NCI-H2107 treated with DMSO at 0.1 percent for 48 hours (cell line): ENCODE data around the gene ANKH.
A peak's percentile ranks its signal among the peaks of the same experiment; 100 is the strongest.

Experiments used
- DNase-seq: peaks from one replicate; lab custom pipeline; 2025; ENCODE audit not compliant: unreplicated experiment; lab: John Stamatoyannopoulos, UW

Gene ANKH

DNA sequence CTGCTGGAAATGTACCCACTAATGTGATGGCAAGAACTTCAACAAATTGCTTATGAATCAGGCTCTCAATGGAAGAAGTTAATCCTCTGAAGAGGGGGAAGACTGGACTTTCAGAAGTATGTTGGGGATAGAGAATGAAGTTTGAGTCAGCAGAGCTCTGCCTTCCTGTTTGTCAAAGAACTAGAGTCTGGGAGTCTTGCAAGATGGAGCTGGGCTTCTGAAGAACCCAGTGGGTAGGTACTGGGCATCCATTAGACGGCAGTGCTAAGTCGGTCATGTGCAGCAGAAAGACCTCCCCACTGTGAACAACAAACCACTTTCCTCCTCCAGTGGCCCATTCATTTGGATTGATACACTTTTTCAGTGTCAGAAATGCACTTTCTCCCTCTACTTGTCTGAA lies 172.4 kb downstream of the ANKH start:
- DNase-seq = no peak

- DNase-seq = no peak
These were observed 173.1 kb downstream of the ANKH start for GRCh38 chr5:14698495-14698894.

- DNase-seq = no peak
These were observed 174.7 kb downstream of the ANKH start for GRCh38 chr5:14696851-14697250.

DNA sequence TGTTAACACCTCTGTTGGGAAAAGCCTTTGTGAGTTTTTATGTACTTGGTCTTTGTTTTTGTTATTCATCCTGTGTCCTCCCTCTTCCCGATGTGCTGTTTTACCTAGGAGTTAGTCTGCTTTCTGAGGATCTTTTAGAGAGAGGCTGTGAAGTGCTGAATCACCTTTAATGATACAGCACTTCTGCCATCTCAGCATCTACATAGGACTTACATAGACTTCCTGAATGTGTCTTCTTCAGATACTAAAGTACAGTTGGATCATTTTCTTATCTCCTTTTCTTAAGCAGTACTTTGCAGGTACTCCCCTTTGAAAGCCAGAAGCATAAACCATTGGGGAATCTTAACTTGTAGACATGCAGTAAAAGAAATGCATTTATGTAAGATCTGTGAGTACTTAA lies 175.5 kb downstream of the ANKH start:
- DNase-seq = no peak

DNA sequence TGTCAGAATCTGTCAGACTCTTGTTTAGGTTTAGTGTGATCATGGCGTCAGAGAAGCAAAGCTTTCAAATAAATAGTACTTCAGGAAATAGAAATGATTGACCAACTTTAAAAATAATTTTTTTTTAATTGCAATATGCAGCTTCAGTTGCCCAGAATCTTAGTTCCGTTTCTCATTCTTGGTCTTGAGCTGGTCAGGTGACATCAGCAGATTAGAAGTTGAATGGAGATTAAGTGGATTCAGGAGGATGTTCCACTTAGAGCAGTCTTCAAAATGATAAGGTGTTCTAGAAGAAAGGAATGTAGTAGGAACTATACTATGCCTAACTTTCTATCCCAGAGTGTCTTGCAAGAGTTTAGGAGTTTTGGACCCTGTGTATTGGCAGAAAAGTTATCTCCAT lies 176.4 kb downstream of the ANKH start:
- no peak for DNase-seq

DNA sequence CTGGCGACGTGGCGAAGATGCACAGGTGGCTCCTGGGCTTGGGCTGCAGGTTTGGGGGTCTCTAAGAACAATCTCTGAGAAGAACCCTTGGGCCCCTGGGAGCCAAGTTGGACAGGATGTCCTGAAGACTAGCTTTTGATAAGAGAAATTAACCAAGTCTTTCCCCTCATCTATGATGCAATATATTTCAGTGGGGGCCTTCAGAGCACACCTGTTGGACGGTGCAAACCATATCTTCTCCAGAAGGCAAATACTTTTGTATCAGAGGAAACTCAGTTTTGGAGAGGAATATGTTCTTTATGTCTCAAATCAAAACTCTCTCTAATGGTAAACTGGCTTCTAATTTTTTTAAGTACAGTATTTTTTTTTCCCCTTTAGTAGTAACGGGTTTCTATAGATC lies 178.5 kb downstream of the ANKH start:
- no peak for DNase-seq

DNA sequence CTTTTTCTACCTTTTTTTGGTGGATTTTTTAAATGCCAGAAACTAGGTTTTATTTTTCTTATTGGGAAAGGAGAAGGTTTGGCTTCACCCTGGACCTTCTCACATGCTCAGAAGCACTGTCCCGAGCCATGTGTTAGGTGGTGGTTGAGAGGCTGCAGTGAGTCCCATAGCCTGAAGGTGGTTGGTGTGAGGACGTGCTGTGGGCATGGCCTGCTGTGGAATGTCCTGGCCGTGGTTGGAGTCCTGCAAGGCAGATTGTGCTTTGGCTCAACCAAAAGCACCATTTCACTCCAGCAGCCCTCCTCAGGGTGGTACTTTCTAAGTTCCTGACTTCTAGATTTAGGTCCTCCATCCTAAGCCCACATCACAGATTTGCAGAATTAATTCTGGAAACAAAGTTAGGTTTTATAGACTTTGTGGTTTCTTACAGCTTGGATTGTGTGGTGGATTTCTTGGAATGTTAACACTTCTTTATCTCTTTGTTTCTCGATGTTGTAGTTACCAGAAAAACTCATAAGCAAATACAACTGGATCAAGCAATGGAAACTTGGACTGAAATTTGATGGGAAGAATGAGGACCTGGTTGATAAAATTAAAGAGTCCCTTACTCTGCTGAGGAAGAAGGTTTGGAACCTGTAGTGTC lies 184.4 kb downstream of the ANKH start:
- no peak for DNase-seq

DNA sequence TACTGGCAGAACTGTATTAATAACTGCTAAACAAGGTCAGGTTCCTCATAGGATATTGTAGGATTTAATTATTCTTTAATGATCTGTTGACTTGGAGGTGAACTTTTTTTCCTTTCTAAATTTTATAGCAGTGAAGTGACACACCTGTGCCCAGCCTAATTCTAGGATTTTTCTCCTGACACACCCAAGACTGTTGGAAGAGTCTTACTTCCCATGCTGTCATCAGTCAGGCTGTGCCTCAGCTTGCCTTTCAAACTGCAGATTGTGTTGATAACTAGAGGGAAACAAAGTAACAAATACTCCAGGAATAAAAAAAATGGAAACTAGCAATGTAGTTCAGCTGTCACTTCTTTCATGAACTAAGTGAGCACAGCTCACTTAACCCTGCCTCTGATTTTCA lies 185.1 kb downstream of the ANKH start:
- no peak for DNase-seq

GRCh38 chr5:14685757-14686156 lies 185.8 kb downstream of the ANKH start:
- DNase-seq = peak; percentile 50

DNA sequence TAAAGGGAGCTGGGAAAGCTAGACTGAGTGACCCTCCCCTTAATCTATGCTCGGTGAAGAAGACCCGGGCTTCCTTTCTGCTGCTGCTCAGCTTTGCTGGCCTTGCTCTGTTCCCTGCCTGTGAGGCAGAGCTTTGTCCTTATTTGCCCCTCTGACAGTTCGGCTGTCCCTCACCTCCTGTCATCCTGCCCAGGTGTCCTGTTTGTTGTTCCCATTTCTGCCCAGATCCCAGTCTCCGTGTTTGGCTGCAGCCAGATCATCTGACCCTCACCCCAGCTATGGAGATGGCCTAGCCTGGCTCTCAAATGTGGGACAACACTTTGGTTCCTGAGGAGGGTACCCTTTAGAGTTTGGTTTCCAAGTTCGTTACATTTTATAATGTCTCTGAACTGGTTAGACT lies 186.8 kb downstream of the ANKH start:
- no peak for DNase-seq

DNA sequence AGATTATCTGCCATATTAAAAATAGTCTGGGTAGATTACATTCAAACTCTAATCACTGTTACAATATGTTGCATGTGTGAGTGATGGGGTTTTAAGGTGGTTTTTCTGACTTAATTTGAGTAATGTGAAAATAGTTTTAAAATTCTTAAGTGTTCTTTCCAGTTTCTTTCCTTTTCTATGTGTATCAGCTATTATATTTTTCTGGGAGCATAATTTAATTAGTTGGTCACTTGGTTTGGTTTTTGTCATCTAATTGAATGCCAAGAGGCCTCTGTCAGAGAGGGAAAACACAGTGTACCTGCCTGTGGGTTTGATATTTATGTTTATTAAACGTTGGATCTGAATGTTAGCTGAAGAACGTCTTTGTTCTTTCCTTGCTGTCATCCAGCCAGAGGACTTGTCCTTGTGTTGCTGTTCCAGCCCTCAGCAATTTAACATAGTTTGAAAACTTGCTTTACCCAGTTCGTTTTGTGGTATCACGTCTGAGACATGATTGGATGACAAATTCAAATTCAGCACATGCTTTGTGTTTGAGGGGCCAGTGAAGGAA lies 187.6 kb downstream of the ANKH start:
- no peak for DNase-seq

DNA sequence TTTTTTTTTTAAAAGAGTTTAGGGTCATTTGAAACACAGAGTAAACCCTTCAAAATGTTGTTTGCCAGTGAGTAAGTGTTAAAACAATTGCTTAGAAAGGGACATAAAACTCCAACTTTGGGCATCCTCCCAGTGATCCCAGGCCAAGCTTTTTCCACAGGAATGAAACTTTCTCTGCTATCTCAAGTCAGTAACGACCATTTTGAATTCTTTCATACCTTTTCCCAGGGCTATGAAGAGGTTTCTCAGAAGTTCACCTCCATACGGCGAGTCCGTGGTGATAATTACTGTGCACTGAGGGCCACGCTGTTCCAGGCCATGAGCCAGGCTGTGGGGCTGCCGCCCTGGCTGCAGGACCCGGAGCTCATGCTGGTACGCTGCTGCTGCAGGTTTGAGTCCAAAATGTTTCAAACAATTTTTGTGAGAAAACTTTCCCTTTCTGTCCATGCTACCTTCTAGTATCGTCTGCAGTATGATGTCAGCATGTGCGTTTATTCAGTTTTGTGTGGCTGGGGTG lies 190.3 kb downstream of the ANKH start:
- DNase-seq = no peak

- DNase-seq = no peak
These were observed 192.0 kb downstream of the ANKH start for GRCh38 chr5:14679595-14679994.

DNA sequence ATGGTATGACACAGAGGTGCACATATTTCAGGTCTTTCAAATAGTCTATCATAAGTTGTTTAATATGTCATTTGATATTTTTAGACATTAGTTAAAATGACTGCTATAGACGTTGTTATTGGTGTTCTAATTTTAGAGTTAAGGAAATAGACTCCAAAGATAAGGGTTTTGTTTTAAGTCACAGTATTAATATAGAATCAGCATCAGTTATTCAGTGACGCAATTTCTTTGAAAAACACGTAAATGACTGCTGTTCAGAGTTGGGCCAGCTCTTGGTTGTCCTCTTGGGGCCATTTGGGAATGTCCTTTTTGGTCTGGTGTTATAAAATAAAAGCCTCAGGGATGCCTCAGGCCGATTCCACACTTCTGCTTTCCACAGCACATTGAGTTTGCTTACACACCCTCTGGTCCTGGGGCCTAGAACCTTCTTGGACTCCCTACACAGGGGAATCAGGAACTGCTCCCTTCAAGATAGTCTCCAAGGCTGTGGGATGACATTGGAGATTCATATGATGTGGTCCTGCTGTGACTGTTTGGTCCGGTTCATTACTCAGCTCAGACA lies 192.7 kb downstream of the ANKH start:
- no peak for DNase-seq

GRCh38 chr5:14676320-14676719 lies 195.3 kb downstream of the ANKH start:
- no peak for DNase-seq

DNA sequence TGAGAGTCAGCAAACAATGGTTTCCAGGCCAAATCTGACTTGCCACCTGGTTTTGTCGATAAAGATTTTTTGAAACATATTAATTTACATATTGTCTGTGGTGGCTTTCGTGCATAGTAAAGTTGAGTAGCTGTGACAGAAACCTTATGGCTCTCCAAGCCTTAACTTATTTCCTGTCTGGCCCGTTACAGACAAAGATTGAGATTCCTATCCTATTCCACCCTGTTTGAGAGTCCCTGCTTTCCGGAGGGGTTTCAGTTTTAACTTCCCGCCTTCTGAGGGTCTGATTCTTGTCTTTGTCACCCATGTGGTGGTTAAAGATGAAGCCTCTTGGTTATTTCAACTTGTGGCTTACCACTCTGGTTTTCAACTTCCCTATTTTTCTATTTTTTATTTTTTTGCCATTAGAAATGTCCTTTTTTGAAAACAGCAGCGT lies 195.7 kb downstream of the ANKH start:
- DNase-seq = no peak

DNA sequence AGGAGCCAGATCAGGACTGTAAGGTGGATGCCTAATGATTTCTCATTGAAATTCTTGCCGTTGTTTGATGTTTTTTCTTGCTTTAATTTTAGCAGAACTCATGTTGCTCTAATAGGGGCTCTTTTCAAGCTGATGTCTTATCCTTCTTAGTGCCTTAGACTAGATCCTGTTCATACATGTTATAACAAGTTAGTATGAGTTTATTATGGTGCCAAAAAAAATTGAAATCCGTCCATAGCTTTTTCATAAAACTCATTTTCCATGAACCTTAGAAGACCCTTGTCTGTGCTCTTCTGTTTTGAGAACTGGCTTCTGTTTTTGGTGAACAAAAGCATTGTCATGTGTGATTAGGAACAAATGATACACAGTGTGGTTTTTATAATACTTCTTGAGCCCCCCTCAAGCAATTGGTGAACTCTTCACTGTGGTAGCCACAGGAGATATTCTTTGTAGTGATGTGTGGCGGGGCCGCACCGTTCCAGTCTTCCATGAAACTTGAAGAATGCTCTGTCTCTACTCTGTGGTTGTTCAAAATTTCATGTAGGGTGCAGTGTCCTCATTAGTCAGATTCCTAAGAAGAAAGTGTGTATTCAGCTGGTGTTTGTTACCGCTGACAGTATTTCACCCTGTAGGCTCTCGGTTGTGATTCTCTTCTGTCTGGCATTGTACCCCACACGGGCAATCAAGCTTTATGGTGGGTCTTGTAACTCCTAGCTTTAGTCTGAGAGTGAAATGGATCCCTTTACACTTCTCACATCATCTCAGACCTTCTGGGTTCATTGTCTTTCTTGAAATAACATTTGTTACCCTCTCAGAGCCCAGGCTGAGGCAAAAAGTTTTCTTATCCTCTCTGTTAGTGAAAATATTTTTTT lies 196.4 kb downstream of the ANKH start:
- no peak for DNase-seq

DNA sequence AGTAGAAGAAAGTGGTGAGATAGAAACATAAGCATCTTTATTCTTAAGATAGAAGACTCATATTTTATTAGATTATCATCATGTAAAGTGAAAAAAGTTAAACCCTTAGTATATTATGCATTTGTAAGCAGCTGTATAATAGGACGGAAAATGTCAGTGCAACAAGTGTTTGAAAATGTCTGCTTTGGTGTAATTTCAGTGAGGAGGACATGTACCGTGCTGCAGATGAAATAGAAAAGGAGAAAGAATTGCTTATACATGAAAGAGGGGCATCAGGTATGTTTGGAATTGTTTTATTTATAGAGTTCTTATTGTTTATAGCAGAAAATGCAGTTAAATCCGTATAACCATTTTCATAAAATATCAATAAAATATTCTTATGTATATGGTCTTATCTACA lies 198.1 kb downstream of the ANKH start:
- DNase-seq = no peak

DNA sequence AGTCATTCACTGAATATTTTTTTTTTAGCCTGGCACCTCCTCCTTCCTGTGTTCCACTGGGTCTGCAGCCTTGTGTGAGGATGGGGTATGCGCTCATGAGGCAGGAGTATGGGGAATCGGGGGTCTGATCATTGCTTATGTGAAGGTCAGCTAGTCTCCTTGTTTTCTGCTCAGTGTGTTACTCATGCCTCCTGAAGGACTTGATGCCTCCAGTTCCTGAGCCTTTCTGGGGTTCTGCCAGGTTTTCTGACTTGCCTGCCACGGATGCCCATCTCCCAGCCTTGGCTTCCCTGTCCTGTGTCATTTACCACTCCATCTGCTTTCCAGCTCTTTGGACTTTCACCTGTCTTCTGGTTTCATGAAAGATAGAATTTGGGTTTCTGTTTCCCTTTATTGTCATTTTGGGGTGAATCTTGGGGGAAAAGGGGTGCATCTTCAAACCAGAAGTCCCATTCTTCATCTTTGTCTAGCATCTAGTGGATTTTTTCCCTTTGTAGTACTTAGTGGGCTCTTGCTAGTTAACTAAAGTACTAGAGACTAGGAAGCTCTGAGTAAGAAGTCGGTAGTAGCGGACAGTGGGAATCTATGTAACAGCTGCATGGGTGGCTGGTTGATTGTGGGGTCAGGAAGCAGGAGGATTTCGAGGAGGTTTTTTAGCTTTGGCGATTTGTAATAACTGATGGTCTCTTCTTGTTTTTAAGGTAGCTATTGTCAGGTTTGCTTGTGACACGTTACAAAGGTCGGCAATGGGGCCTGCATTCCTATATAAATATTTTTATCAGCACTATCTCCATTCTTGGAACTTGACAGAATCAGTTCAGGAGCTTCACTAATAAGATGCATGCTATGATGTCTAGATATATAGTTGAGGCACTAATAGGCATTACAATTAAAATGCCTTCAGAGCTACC lies 198.8 kb downstream of the ANKH start:
- DNase-seq = no peak

- DNase-seq = no peak
These were observed 199.5 kb downstream of the ANKH start for GRCh38 chr5:14672082-14672481.

- DNase-seq = no peak
These were observed 200.2 kb downstream of the ANKH start for GRCh38 chr5:14671414-14671813.
